Breast epithelium (tissue), 3 donors: ENCODE results near the gene CMSS1.

Experiments used
- CTCF ChIP-seq, 3 donors: fragments of 450-650 bp; IDR thresholded peaks; one replicate each; pipeline ENCODE4 v1.5.1; 2016 to 2017; ENCODE audit warnings: antibody characterized with exemption in 3 of 3, mild to moderate bottlenecking in 3 of 3, moderate library complexity in 3 of 3
- POLR2A ChIP-seq: fragments of 450-650 bp; IDR thresholded peaks from one replicate; pipeline ENCODE4 v1.6.1; 2016; ENCODE audit warnings: antibody characterized with exemption, mild to moderate bottlenecking, moderate library complexity

- TF ChIP-seq CTCF (IDR thresholded peaks at IDR 0.05): no peak
- TF ChIP-seq POLR2A: no peak
These were observed 387.5 kb downstream of the CMSS1 start for GRCh38 chr3:100205171-100205570.
